NCI-H345 treated with DMSO at 0.1 percent for 48 hours (cell line): ENCODE measurements around the gene ADIG.

ENCODE experiments used
- DNase-seq: peaks from one replicate; lab custom pipeline; 2025; ENCODE audit not compliant: unreplicated experiment; lab: John Stamatoyannopoulos, UW

The ADIG gene

GRCh38 chr20:38581013-38581412, at the start of gene ADIG:
Gene ADIG, plus strand, starts transcription at chr20:38581197. Its CDS starts 54 bp downstream, at chr20:38581251.
- peak; percentile 76 for DNase-seq

- no peak for DNase-seq
Observed at GRCh38 chr20:38534756-38535155, 46.2 kb upstream of the ADIG start.

DNA sequence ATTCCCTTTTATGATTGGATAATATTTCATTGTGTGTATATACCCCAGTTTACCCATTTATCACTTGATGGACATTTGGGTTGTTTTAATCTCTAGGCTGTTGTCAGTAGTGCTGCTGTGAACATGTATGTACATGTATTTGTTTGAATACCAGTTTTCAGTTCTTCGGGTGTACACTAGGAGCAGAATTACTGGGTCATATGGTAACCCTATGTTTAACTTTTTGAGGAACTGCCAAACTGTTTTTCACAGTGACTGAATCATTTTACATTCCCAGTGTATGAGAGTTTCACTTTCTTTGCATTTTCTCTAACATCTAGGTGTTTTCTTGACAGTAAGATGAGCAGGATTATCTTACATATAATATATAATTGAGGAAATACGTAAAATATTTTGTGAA, 44.7 kb upstream of the ADIG start:
- no peak for DNase-seq

- no peak for DNase-seq
Observed at GRCh38 chr20:38537176-38537575, 43.8 kb upstream of the ADIG start.

GRCh38 chr20:38538789-38539188, 42.2 kb upstream of the ADIG start:
- no peak for DNase-seq

DNA sequence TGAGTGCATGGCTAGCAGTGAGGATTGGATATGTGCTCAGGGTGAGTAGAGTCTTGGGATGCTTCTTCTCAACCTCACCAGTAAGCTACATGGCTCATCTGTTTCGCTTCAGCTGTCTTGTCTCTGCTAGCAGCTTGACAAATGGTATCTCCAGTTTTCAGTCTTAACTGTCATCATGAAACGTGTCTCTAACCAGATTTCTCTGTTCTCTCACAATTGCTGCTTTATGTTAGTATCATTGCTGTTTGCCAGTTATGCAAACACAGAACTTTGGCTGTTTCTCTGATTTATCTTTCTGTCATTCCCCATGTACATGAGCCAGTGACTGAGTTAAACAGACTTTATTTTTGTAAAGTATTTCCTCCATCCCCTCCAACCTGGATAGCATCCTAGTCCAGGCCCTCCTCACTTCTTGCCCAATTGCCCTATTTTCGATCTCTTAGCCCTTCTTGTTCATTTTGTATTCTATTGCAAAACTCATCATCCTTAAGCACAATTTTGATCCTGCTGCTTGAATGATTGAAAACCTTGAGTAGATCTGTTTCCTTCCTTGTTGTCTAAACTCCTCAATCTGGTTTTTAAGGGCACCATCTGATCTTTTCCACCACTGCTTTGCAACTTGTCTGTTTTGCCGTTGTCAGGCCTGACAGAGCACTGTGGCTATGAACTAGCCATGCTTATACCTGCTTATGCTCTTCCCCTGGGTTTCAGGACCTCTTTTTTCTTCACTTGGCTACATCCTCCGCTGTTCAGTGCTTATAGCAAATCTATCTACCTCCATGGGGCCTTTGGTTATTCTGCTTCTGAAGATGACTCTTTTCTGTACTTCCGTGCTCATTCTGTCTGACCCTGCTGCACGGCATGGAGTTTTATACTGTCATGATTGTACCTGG, 37.7 kb upstream of the ADIG start:
- no peak for DNase-seq

DNA sequence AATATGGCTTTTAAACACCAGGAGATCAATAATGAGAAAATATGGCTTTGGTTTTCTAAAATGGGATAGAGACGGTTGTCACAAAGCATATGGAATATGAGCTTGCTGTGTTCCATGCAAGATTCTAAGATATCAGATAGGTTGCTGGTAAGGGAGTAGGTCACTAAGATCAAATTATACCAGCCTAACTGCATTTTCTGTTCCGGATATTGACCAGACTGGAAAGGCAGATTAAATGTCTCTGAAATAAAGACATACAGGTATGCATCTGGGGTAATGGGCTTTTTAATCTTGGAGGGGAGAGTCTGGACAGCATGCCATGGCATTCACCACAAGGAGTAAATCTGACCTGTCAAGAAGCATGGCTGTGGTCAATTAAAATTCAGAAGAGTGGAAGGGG, 35.2 kb upstream of the ADIG start:
- no peak for DNase-seq

DNA sequence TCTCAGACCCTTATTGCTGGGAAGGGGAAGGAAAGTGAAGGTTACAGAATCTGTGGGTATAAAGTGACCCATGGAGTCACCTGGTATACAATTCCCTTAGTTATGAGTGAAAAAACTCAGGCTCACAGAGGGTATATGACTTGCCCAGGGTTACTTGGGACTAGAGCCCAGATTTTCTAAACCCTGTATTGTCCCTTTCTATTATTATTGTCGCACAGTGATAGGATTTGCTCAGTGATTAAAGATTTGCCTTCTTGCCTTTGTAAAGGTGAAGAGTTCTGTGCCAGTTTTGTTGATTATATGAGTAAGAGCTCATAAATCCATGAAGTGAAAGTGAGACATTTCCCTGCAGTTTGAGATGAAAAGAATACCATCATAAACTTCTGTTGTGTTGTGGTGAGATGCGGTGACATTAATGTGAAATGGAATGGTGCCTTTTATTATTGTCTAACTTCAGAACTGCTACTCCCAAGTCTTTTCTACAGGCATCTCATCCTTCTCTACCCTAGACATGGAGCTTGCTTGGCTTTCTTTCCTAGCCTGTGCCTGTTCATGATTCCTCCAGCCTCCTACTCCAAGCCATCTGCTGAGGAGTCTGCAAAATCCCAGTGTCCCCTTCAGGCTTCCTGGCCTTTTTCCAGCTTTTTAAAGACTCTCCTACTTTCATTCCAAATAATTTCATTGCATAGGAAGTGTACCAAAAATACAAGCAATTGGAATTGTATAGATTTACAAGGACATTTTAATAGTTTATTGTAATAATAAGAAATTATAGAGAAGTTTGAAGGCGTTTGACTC, 33.5 kb upstream of the ADIG start:
- DNase-seq, result no peak

DNA sequence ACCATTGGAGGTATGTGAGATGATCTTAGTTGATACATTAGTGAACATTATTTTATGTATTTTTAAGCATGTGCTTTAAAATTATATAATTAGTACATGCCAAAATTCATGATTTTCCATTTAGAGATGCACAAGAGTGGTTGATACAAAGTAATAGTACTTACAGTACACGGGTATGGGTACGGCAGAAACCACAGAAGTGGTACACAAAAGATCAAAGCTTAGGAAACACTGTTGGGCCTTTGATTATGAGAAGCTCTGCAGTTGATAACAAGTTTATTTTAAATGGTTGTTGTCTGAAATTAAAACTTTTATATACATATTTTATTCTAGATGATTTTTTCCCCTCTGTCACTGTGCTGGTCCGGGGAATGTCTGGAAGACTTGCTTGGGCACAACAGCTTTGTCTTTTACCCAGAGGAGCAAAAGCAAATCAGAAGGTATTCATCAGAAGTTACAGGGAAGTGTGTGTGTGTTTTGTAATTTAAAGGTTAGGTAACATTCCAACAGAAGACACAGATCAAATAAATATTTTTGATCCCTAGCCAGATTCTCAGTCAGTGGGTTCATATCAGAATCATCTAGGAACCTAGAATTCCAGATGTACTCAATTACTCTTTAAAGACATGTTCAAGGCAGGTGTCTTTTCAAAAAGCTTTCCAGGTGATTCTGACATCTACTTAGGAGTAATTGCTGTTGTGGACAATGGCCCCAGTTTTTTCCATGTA, 32.5 kb upstream of the ADIG start:
- no peak for DNase-seq

DNA sequence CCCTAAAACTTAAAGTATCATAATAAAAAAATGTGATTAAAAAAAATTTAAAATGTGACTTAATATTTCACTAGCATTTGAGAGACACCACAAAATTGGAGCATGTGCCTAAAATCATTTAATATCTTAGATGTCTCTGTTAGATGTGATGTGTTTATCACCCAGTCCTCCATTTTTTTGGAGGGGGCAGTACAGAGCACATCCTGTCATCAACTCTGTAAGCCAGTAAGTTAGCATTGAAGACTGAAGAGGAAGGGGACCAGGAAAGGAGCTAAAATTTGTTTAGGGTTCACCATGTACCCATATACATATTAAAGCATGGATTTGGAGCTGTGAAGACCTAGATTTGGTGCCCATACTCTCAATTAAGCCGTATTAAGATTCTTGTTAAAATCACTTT, 30.7 kb upstream of the ADIG start:
- DNase-seq, result no peak

GRCh38 chr20:38551056-38551626, 29.9 kb upstream of the ADIG start:
- no peak for DNase-seq

DNA sequence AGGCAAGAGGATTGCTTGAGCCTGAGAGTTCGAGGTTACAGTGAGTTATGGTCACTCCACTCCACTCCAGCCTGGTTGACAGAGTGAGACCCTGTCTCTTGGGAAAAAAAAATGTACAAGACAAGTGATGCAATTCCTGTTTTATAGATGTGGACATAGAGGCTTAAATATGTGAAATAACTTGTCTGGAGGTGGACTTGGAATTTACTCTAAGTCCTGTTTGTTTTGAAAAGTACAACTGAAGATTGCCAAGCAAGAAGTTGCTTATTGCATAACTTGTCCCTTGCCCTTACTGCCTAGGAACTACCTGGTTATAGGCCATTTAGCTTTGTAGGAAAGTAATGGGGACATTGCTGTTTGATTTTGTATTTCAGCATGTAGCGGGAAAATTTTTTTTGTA, 26.0 kb upstream of the ADIG start:
- no peak for DNase-seq

DNA sequence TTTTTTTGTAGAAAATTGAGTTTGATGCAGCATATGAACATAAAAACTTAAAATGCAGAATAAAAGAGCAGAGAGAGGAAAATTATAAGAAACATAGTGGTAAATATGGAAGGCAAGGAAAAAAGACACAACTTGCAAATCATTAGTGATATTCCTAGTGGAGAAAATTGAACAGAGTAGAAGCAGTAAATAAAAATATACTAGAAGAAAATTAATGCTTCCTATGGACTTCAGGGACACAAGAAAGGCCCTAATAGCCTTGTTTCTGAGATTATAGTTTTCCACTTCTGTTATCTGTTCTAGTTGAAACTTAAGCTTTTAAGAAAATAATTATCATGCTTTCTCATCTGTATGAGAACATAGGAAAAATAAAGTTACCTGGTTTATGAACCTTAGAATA, 25.6 kb upstream of the ADIG start:
- no peak for DNase-seq

DNA sequence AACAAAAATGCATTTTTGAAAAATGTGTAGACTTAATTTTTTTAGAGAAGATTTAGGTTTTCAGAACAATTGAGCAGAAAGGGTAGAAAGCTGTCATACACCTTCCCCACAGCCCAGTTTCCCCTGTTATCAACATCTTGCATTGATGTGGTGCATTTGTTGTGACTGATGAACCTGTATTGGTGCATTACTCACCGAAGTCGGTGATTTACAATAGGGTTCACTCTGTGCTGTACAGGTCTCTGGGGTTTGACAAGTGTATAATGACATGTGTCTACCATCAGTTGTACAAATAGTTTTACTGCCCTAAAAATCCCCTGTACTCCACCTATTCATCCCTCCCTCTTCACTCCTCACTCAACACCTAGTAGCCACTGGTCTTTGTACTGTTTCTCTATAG, 23.8 kb upstream of the ADIG start:
- no peak for DNase-seq

DNA sequence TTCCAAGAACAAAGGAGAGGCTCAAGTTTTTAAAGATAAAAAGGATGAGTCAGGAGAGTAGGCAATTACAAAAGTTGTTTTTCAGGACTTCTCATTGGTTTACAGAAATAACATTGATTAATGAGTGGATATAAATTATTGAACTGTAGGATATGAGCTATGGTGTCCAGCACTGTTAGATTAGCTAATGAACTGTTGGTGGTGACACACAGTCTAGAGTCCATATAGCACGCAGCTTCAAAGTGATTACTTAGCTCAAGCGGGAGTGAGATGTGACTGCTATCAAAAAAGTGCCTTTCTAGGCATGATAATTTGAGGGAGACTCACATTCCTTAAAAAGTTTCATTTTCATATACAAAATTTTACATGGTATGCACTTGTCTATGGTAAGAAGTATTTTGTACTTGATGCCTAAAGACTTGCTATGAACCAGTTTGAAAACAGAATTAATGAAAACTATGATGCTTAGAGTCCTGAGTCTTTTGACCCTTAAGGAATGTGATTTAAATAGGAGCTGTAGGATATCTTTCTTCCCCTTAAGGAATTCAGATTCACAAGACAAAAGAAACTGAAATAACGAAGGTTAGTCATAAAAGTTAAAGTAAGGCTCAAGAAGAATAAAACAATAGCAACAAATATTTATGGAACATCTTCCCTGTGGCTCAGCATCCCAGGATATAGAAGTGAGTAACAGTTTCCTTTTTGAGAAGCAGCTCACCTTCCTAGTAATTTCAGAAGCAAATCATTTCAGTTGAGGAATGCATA, 22.2 kb upstream of the ADIG start:
- DNase-seq, result no peak

DNA sequence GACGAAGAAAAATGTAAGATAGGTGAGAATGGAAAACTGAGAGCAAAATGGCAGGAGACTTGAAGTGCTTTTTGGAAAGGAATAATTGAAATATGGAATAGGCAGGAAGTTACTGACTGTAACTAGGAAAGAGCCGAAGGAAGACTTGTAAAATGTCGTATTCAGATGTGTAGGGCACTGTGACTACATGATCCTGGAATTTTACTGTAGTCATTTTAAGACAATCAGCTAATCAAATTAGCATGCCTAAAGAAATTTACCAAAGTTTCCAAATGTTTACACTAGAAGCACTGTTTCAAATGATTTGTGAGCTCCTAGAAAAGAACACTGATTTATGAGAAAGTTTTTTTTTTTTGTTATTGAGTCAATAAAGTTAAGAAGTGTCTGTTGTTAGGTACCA, 21.2 kb upstream of the ADIG start:
- no peak for DNase-seq

DNA sequence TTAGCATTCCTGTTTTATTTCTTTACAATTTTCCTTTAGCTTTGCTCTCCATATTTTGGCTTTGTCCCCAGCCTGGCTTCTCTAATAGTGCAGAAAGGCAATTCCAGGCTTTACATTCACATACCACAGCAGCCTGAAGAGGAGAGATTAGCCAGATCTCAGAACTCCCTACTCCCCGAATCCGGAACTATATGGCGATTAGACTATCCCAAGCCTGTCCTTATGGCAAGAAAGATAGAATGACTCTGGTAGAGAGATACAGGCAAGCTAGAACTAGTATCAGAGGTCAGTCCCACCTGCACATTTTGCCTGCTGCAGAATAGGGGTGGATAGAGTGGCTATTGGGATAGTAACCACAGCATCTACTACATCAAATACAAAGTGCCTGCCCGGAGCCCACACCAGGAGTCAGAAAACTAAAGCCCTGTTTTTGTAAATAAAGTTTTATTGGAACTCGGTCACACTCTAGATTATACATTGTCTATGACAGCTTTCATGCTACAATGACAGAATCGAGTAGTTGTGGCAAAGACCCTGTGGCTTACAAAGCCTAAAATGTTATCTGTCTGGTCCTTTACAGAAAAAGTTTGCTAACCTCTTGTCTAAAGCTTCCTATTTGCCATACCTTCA, 17.1 kb upstream of the ADIG start:
- DNase-seq, result no peak

DNA sequence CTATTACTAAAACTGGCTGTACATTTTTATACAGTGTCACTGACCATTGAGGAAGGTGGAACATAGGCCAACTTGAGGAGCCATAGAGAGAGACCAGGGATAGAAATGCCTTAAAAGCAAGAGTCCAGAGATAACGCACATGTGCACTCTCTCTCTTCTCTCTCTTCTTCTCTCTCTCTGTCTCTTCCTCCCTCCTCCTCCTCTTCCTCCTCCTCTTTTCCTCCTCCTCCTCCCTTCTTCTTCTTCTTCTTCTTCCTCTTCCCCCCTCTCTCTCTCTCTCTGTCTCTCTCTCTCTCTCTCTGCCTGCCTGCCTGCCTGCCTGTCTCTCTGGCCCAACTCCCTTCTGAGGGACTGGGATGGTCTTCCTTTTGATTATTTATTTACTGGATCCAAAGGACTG, 16.3 kb upstream of the ADIG start:
- no peak for DNase-seq

DNA sequence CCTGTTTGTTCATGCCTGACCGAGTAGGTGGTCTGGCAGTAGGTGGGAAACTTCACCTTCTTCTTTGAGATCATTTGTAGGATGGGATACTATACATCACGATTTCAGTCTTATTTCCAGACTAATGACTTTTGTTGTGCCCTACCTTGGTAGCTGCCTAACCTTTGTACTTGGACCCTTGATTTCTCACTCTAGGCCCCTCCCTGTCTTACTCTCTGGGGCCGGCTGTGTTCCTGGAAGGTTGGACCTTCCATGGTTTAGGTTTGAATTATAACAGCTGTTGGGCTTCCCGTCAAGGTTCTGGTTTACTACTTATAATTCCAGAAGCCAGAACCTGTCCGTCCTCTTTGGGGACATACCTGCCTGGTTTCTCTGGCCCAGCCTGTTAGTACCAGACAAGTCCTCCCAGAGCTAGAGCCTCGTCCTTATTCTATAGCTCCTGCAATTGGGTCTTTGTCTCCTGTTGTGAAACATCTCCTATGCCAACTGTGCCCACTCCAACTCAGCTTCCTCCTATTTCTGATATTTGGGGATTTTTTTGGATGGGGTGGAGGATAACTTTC, 14.9 kb upstream of the ADIG start:
- DNase-seq, result no peak
